Panc1 (cell line): Measurements from ENCODE around the gene KIDINS220. TPM values are rescaled to one million over a fixed set of nuclear protein-coding genes. Genes with fewer than 3 reads are reported as not detected.

Experiments used
- ATAC-seq: fragments of 200-7000 bp; cut with Tn5 transposase; 2 replicates; pipeline ENCODE4 v1.9.1; 2020; ENCODE audit warnings: mild to moderate bottlenecking, moderate library complexity
- BruUV-seq: library from RNA; stranded (reverse); fragments of 400-500 nt; replicated peaks from 2 replicates; lab custom pipeline; 2021; lab: Mats Ljungman, UMichigan
- CTCF ChIA-PET: fragments of 300-600 bp; sonication (Branson Sonifier 250); formaldehyde crosslinking; loops from one replicate; lab custom pipeline; 2022; ENCODE audit warnings: antibody characterized with exemption; lab: Charles Lee
- POLR2A ChIA-PET: fragments of 300-600 bp; sonication (Branson Sonifier 250); formaldehyde crosslinking; loops from one replicate; lab custom pipeline; 2022; ENCODE audit warnings: antibody characterized with exemption; lab: Charles Lee
- DNase-seq: peaks from one replicate; pipeline ENCODE4 v3.0.0-alpha.2; 2010; ENCODE audit warnings: low read depth, low spot score
- H3K27ac ChIP-seq: 2 replicates; pipeline ENCODE4 v1.5.1; 2011; ENCODE audit warnings: mild to moderate bottlenecking, low read length, inconsistent platforms
- H3K27me3 ChIP-seq: fragments of 200-500 bp; sonication (Bioruptor generic); 2 replicates; pipeline ENCODE4 v1.6.0; 2014; ENCODE audit warnings: low read length, inconsistent platforms; ENCODE audit not compliant: control insufficient read depth, insufficient read depth
- H3K36me3 ChIP-seq: fragments of 200-500 bp; sonication (Bioruptor generic); 2 replicates; pipeline ENCODE4 v1.5.1; 2014; ENCODE audit warnings: inconsistent platforms, mild to moderate bottlenecking, low read length, moderate library complexity; ENCODE audit not compliant: control insufficient read depth, insufficient read depth
- H3K4me1 ChIP-seq: 2 replicates; pipeline ENCODE4 v1.5.1; 2011; ENCODE audit warnings: inconsistent platforms, mild to moderate bottlenecking, low read length, moderate library complexity; ENCODE audit not compliant: control insufficient read depth, insufficient read depth
- H3K4me3 ChIP-seq, 2 experiments: 2 replicates each; pipeline ENCODE4 v1.5.1; 2011 to 2012; ENCODE audit warnings: low read depth in 2 of 2, low read length in 2 of 2, mild to moderate bottlenecking in 2 of 2, inconsistent platforms in 1 of 2, moderate library complexity in 1 of 2
- H3K9me3 ChIP-seq: fragments of 200-500 bp; sonication (Bioruptor generic); 2 replicates; pipeline ENCODE4 v1.5.1; 2014; ENCODE audit warnings: low read depth, mild to moderate bottlenecking, inconsistent platforms, low read length, moderate library complexity; ENCODE audit not compliant: control insufficient read depth, insufficient read depth
- CTCF ChIP-seq: fragments of 450-650 bp; IDR thresholded peaks from 2 replicates; pipeline ENCODE4 v1.5.1; 2017; ENCODE audit warnings: mild to moderate bottlenecking
- POLR2AphosphoS5 ChIP-seq: IDR thresholded peaks from 2 replicates; pipeline ENCODE4 v1.6.1; 2012; ENCODE audit warnings: mild to moderate bottlenecking, low read depth, low read length, moderate library complexity
- SIN3A ChIP-seq: IDR thresholded peaks from 2 replicates; pipeline ENCODE4 v1.6.1; 2012; ENCODE audit warnings: low read depth, mild to moderate bottlenecking, low read length, moderate library complexity, borderline replicate concordance; ENCODE audit not compliant: insufficient read depth
- TCF7L2 ChIP-seq: IDR thresholded peaks from 2 replicates; pipeline ENCODE4 v1.6.1; 2011; ENCODE audit warnings: mild to moderate bottlenecking, low read depth, low read length, inconsistent platforms
- in situ Hi-C: cut with HindIII; loops from 2 replicates; pipeline ENCODE4 v1.10.0; 2016; ENCODE audit warnings: low sequenced_read_pairs, low pct_unique_long_range_greater_than_20kb
- intact Hi-C: fragments of 100-400 bp; cut with micrococcal nuclease; formaldehyde crosslinking; loops from one replicate; pipeline ENCODE4 v1.10.0; 2022; ENCODE audit not compliant: unreplicated experiment
- total RNA-seq: library from RNA; stranded (reverse); gene quantifications from one replicate; pipeline ENCODE4 v1.2.1, GENCODE V29; 2021; ENCODE audit not compliant: unreplicated experiment
- TF ChIP-seq, protein P1 (sequence below), 2 experiments: IDR thresholded peaks; 2 replicates each; pipeline ENCODE4 v1.6.1; 2011 to 2012; ENCODE audit warnings: low read depth in 2 of 2, control low read depth in 1 of 2, low read length in 1 of 2, mild to moderate bottlenecking in 1 of 2, moderate library complexity in 1 of 2; ENCODE audit not compliant: insufficient read depth in 1 of 2

Gene KIDINS220
- total RNA-seq, 1 experiment from 2014 or later, result 39.3 TPM

DNA sequence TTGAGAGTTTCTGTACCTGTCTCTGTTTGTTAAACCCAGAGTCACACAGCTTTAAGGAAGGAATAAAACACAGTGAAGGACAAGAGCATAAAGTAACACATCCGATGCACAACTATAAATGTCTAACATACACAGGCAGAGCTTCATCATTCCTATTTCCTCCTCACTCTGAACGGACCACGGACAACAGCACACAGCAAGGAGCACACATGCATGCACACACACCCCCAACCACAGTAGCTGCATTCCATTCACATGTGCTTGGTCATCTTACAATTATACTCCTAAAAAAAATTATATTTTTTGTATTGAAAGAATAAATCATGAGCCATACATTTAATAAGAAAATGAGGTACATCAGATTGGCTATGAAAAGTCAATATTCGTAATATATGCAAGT is 97.3 kb downstream of the KIDINS220 start:
- POLR2A ChIA-PET, result no interaction called here
- Histone ChIP-seq H3K27ac (no peak overlapping the region), H3K4me1 (no peaks in the 10 kb centered on the region), H3K36me3 (no peaks in the 10 kb centered on the region), H3K27me3 (no peaks in the 10 kb centered on the region), H3K4me3 (no peak overlapping the region), H3K9me3 (no peaks in the 10 kb centered on the region)
- in situ Hi-C loops, result no loop called here
- intact Hi-C loops, result no loop called here
- BruUV-seq, result no TSS peak
- ATAC-seq (no peak), DNase-seq (no peak)
- TF ChIP-seq TCF7L2, result no peak
- TF ChIP-seq, protein P1, sequence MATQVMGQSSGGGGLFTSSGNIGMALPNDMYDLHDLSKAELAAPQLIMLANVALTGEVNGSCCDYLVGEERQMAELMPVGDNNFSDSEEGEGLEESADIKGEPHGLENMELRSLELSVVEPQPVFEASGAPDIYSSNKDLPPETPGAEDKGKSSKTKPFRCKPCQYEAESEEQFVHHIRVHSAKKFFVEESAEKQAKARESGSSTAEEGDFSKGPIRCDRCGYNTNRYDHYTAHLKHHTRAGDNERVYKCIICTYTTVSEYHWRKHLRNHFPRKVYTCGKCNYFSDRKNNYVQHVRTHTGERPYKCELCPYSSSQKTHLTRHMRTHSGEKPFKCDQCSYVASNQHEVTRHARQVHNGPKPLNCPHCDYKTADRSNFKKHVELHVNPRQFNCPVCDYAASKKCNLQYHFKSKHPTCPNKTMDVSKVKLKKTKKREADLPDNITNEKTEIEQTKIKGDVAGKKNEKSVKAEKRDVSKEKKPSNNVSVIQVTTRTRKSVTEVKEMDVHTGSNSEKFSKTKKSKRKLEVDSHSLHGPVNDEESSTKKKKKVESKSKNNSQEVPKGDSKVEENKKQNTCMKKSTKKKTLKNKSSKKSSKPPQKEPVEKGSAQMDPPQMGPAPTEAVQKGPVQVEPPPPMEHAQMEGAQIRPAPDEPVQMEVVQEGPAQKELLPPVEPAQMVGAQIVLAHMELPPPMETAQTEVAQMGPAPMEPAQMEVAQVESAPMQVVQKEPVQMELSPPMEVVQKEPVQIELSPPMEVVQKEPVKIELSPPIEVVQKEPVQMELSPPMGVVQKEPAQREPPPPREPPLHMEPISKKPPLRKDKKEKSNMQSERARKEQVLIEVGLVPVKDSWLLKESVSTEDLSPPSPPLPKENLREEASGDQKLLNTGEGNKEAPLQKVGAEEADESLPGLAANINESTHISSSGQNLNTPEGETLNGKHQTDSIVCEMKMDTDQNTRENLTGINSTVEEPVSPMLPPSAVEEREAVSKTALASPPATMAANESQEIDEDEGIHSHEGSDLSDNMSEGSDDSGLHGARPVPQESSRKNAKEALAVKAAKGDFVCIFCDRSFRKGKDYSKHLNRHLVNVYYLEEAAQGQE (IDR thresholded peaks at IDR 0.05; ENCODE audit: insufficient read depth in 1 of 2, low read depth in 2 of 2, low read length in 1 of 2), result no peak
- TF ChIP-seq POLR2AphosphoS5, result no peak
- no peak for TF ChIP-seq CTCF
- TF ChIP-seq SIN3A, result no peak
- CTCF ChIA-PET, result no interaction called here

DNA sequence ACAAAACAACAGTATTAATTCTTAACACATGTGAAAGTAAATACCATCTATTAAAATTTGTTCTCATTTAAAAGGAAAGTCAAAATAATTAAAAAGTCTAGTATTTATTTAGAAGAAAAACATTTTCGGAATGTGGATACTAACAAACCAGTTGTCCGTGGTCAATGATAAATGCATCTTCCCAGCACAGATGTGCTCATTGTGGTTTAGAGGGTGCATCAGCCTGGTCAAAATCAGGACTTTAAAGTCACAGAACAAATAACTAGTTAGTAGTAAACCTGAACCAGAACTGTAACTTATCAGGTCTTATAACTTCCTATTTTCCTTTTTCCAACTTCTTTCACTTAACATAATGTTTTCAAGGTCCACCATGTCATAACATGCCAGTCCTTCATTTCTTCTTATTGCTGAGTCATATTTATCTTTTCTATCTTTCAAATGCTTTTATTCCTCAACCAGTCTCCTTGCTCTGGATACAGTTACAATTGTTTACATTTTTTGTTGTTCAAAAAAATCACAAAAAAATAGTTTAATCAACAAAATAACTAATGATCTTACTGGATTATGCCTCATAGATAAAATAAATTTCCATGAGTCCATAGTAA is 99.7 kb downstream of the KIDINS220 start:
- Histone ChIP-seq H3K27ac (no peak overlapping the region), H3K4me3 (no peak overlapping the region), H3K4me1 (no peaks in the 10 kb centered on the region), H3K9me3 (no peaks in the 10 kb centered on the region), H3K27me3 (no peaks in the 10 kb centered on the region), H3K36me3 (peaks cover 6% of the 10 kb centered on the region)
- in situ Hi-C loops (no loop called here), intact Hi-C loops (no loop called here)
- ATAC-seq (no peak), DNase-seq (no peak)
- no TSS peak for BruUV-seq
- POLR2A ChIA-PET, result no interaction called here
- CTCF ChIA-PET, result no interaction called here
- TF ChIP-seq TCF7L2, result no peak
- TF ChIP-seq, protein P1 (IDR thresholded peaks at IDR 0.05; ENCODE audit: insufficient read depth in 1 of 2, low read depth in 2 of 2, low read length in 1 of 2), result no peak
- no peak for TF ChIP-seq CTCF
- TF ChIP-seq POLR2AphosphoS5, result no peak
- TF ChIP-seq SIN3A, result no peak
